Gastroesophageal sphincter (tissue), 3 donors: Measurements from ENCODE around the gene FAM240A.

Source experiments
- CTCF ChIP-seq, 4 experiments: fragments of 200-600 bp in 2 of 4; fragments of 450-650 bp in 2 of 4; sonication (generic) in 1 of 4; IDR thresholded peaks; one replicate each; pipeline ENCODE4 v1.5.1; 2017 to 2019; ENCODE audit warnings: antibody characterized with exemption in 4 of 4, mild to moderate bottlenecking in 2 of 4, moderate library complexity in 2 of 4
- EP300 ChIP-seq: sonication (generic); formaldehyde crosslinking; IDR thresholded peaks from one replicate; pipeline ENCODE4 v1.6.1; 2017; ENCODE audit warnings: antibody characterized with exemption, mild to moderate bottlenecking

- TF ChIP-seq CTCF (IDR thresholded peaks at IDR 0.05): no peak
- TF ChIP-seq EP300: no peak
Measured at GRCh38 chr3:46565077-46565476, 47.2 kb upstream of the FAM240A start.
